ENCODE data around the gene ELMO2. TPM values are rescaled to one million over a fixed set of nuclear protein-coding genes. Genes with fewer than 3 reads are reported as not detected.

Gene ELMO2
- total RNA-seq, 1 donor from 2014 or later: 57.8 TPM

GRCh38 chr20:46368902-46369268 is 37.5 kb downstream of the ELMO2 start:
- H3K4me1 Mint-ChIP-seq (ENCODE audit: unreplicated experiment): peaks cover 8% of the 10 kb centered on the region
- H3K4me3 Mint-ChIP-seq (ENCODE audit: unreplicated experiment): no peak overlapping the region
- H3K36me3 Mint-ChIP-seq (ENCODE audit: unreplicated experiment): peaks cover 50% of the 10 kb centered on the region
- DNase-seq (ENCODE audit: extremely low spot score, unreplicated experiment): no peak
- H3K27me3 Mint-ChIP-seq (ENCODE audit: unreplicated experiment): no peaks in the 10 kb centered on the region
- H3K9me3 Mint-ChIP-seq (ENCODE audit: unreplicated experiment): no peaks in the 10 kb centered on the region
- H3K27ac Mint-ChIP-seq (ENCODE audit: unreplicated experiment): no peak overlapping the region
- TF ChIP-seq CTCF (IDR thresholded peaks at IDR 0.05): no peak

- DNase-seq (ENCODE audit: extremely low spot score, unreplicated experiment): no peak
- Mint-ChIP-seq H3K27me3 (ENCODE audit: unreplicated experiment) (no peaks in the 10 kb centered on the region), H3K27ac (ENCODE audit: unreplicated experiment) (no peak overlapping the region), H3K9me3 (ENCODE audit: unreplicated experiment) (no peaks in the 10 kb centered on the region), H3K4me1 (ENCODE audit: unreplicated experiment) (peaks cover 15% of the 10 kb centered on the region), H3K4me3 (ENCODE audit: unreplicated experiment) (no peak overlapping the region), H3K36me3 (ENCODE audit: unreplicated experiment) (peaks cover 50% of the 10 kb centered on the region)
- TF ChIP-seq CTCF (IDR thresholded peaks at IDR 0.05): no peak
These were observed 38.2 kb downstream of the ELMO2 start for GRCh38 chr20:46367967-46368901.

- Mint-ChIP-seq H3K9me3 (ENCODE audit: unreplicated experiment) (no peaks in the 10 kb centered on the region), H3K36me3 (ENCODE audit: unreplicated experiment) (peaks cover 44% of the 10 kb centered on the region), H3K27ac (ENCODE audit: unreplicated experiment) (no peak overlapping the region), H3K4me3 (ENCODE audit: unreplicated experiment) (no peak overlapping the region), H3K27me3 (ENCODE audit: unreplicated experiment) (no peaks in the 10 kb centered on the region), H3K4me1 (ENCODE audit: unreplicated experiment) (peaks cover 23% of the 10 kb centered on the region)
- DNase-seq (ENCODE audit: extremely low spot score, unreplicated experiment): no peak
- TF ChIP-seq CTCF (IDR thresholded peaks at IDR 0.05): no peak
These were observed 39.2 kb downstream of the ELMO2 start for GRCh38 chr20:46367234-46367633.

- no peak overlapping the region for H3K4me3 Mint-ChIP-seq (ENCODE audit: unreplicated experiment)
- H3K27me3 Mint-ChIP-seq (ENCODE audit: unreplicated experiment): no peaks in the 10 kb centered on the region
- H3K4me1 Mint-ChIP-seq (ENCODE audit: unreplicated experiment): peaks cover 25% of the 10 kb centered on the region
- H3K36me3 Mint-ChIP-seq (ENCODE audit: unreplicated experiment): peaks cover 41% of the 10 kb centered on the region
- no peak for TF ChIP-seq CTCF (IDR thresholded peaks at IDR 0.05)
- H3K27ac Mint-ChIP-seq (ENCODE audit: unreplicated experiment): no peak overlapping the region
- no peak for DNase-seq (ENCODE audit: extremely low spot score, unreplicated experiment)
- H3K9me3 Mint-ChIP-seq (ENCODE audit: unreplicated experiment): no peaks in the 10 kb centered on the region
These were observed 39.6 kb downstream of the ELMO2 start for GRCh38 chr20:46366826-46367225.

GRCh38 chr20:46365487-46366220 is 40.8 kb downstream of the ELMO2 start:
- Mint-ChIP-seq H3K36me3 (ENCODE audit: unreplicated experiment) (peaks cover 30% of the 10 kb centered on the region), H3K9me3 (ENCODE audit: unreplicated experiment) (no peaks in the 10 kb centered on the region), H3K27ac (ENCODE audit: unreplicated experiment) (no peak overlapping the region), H3K4me1 (ENCODE audit: unreplicated experiment) (peaks cover 33% of the 10 kb centered on the region), H3K4me3 (ENCODE audit: unreplicated experiment) (no peak overlapping the region), H3K27me3 (ENCODE audit: unreplicated experiment) (no peaks in the 10 kb centered on the region)
- TF ChIP-seq CTCF (IDR thresholded peaks at IDR 0.05): no peak
- no peak for DNase-seq (ENCODE audit: extremely low spot score, unreplicated experiment)

Measured in osteocyte (in vitro differentiated cells).